ENCODE results near the gene LCK. TPM values are rescaled to one million over a fixed set of nuclear protein-coding genes. Genes with fewer than 3 reads are reported as not detected.
A peak's percentile ranks its signal among the peaks of the same experiment; 100 is the strongest.

Gene LCK
- total RNA-seq, 1 experiment from 2014 or later = 0.57 TPM

DNA sequence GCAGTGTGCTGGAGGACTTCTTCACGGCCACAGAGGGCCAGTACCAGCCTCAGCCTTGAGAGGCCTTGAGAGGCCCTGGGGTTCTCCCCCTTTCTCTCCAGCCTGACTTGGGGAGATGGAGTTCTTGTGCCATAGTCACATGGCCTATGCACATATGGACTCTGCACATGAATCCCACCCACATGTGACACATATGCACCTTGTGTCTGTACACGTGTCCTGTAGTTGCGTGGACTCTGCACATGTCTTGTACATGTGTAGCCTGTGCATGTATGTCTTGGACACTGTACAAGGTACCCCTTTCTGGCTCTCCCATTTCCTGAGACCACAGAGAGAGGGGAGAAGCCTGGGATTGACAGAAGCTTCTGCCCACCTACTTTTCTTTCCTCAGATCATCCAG lies 34.6 kb downstream of the LCK start:
- Histone ChIP-seq H3K4me1 (ENCODE audit: control insufficient read depth, insufficient read depth, low read length) (0 out of 2 replicates have a peak, but pooled peaks cover 4% of the 10 kb centered on the region), H3K9me3 (ENCODE audit: control insufficient read depth, insufficient read depth, low read depth, low read length) (no peaks in the 10 kb centered on the region), H3K4me3 (ENCODE audit: low read depth in 2 of 2, low read length in 2 of 2) (no peak overlapping the region), H3K27me3 (ENCODE audit: control insufficient read depth, insufficient read depth, low read length) (no peaks in the 10 kb centered on the region), H3K36me3 (ENCODE audit: control insufficient read depth, insufficient read depth, low read length) (no peaks in the 10 kb centered on the region), H3K27ac (ENCODE audit: low read length) (no peak overlapping the region)
- DNase-seq (ENCODE audit: low read depth, low spot score) (no peak), ATAC-seq (0 out of 2 replicates have a peak, but pooled peaks have one; percentile 16)
- ChIA-PET POLR2A (no interaction called here), CTCF (no interaction called here)
- in situ Hi-C loops (cut with HindIII; ENCODE audit: low pct_unique_long_range_greater_than_20kb, low sequenced_read_pairs) (no loop called here), intact Hi-C loops (cut with micrococcal nuclease; ENCODE audit: unreplicated experiment) (no loop called here)
- BruUV-seq (replicated peaks) = no TSS peak
- TF ChIP-seq POLR2AphosphoS5 (IDR thresholded peaks at IDR 0.05; ENCODE audit: low read depth, low read length) (no peak), SIN3A (IDR thresholded peaks at IDR 0.05; ENCODE audit: borderline replicate concordance, insufficient read depth, low read depth, low read length) (no peak)

GRCh38 chr1:32286763-32287162 lies 35.7 kb downstream of the LCK start:
- TF ChIP-seq TCF7L2 (IDR thresholded peaks at IDR 0.05; ENCODE audit: low read depth, low read length) = no peak
- no peak for TF ChIP-seq SIN3A (IDR thresholded peaks at IDR 0.05; ENCODE audit: borderline replicate concordance, insufficient read depth, low read depth, low read length)
- no peak for TF ChIP-seq CTCF (IDR thresholded peaks at IDR 0.05)
- no peak for TF ChIP-seq POLR2AphosphoS5 (IDR thresholded peaks at IDR 0.05; ENCODE audit: low read depth, low read length)
- TF ChIP-seq, protein P1, sequence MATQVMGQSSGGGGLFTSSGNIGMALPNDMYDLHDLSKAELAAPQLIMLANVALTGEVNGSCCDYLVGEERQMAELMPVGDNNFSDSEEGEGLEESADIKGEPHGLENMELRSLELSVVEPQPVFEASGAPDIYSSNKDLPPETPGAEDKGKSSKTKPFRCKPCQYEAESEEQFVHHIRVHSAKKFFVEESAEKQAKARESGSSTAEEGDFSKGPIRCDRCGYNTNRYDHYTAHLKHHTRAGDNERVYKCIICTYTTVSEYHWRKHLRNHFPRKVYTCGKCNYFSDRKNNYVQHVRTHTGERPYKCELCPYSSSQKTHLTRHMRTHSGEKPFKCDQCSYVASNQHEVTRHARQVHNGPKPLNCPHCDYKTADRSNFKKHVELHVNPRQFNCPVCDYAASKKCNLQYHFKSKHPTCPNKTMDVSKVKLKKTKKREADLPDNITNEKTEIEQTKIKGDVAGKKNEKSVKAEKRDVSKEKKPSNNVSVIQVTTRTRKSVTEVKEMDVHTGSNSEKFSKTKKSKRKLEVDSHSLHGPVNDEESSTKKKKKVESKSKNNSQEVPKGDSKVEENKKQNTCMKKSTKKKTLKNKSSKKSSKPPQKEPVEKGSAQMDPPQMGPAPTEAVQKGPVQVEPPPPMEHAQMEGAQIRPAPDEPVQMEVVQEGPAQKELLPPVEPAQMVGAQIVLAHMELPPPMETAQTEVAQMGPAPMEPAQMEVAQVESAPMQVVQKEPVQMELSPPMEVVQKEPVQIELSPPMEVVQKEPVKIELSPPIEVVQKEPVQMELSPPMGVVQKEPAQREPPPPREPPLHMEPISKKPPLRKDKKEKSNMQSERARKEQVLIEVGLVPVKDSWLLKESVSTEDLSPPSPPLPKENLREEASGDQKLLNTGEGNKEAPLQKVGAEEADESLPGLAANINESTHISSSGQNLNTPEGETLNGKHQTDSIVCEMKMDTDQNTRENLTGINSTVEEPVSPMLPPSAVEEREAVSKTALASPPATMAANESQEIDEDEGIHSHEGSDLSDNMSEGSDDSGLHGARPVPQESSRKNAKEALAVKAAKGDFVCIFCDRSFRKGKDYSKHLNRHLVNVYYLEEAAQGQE (IDR thresholded peaks at IDR 0.05; ENCODE audit: insufficient read depth in 1 of 2, low read depth in 2 of 2, low read length in 1 of 2) = no peak
- intact Hi-C loops (cut with micrococcal nuclease; ENCODE audit: unreplicated experiment) (no loop called here), in situ Hi-C loops (cut with HindIII; ENCODE audit: low pct_unique_long_range_greater_than_20kb, low sequenced_read_pairs) (no loop called here)
- Histone ChIP-seq H3K4me1 (ENCODE audit: control insufficient read depth, insufficient read depth, low read length) (peaks cover 10% of the 10 kb centered on the region; the same call in 1 of the 2 replicates), H3K4me3 (ENCODE audit: low read depth in 2 of 2, low read length in 2 of 2) (no peak overlapping the region), H3K36me3 (ENCODE audit: control insufficient read depth, insufficient read depth, low read length) (no peaks in the 10 kb centered on the region), H3K27ac (ENCODE audit: low read length) (no peak overlapping the region), H3K27me3 (ENCODE audit: control insufficient read depth, insufficient read depth, low read length) (no peaks in the 10 kb centered on the region), H3K9me3 (ENCODE audit: control insufficient read depth, insufficient read depth, low read depth, low read length) (no peaks in the 10 kb centered on the region)
- ChIA-PET CTCF (interaction anchor here (0.7 kb wide), 2 partner anchors 40 to 378 kb away, joined by 15 to 21 read pairs; partner anchors contain the start of gene FAM167B), POLR2A (no interaction called here)
- DNase-seq (ENCODE audit: low read depth, low spot score) (no peak), ATAC-seq (no peak)
- no TSS peak for BruUV-seq (replicated peaks)

DNA sequence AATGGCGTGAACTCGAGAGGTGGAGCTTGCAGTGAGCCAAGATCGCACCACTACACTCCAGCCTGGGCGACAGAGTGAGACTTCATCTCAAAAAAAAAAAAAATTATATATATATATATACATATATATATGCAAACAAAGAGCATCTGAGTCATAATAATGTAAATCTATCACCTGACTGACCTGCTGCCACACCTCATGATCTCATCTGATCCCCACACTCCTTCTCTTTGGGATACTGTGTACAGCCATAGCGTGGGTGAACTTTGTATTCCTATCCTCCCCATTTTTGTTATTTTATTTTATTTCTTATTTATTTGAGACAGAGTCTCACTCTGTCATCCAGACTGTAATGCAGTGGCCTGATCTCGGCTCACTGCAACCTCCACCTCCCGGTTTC lies 38.2 kb downstream of the LCK start:
- in situ Hi-C loops (cut with HindIII; ENCODE audit: low pct_unique_long_range_greater_than_20kb, low sequenced_read_pairs) (no loop called here), intact Hi-C loops (cut with micrococcal nuclease; ENCODE audit: unreplicated experiment) (no loop called here)
- no TSS peak for BruUV-seq (replicated peaks)
- Histone ChIP-seq H3K4me1 (ENCODE audit: control insufficient read depth, insufficient read depth, low read length) (peaks cover 10% of the 10 kb centered on the region; the same call in 1 of the 2 replicates), H3K9me3 (ENCODE audit: control insufficient read depth, insufficient read depth, low read depth, low read length) (no peaks in the 10 kb centered on the region), H3K27ac (ENCODE audit: low read length) (no peak overlapping the region), H3K4me3 (ENCODE audit: low read depth in 2 of 2, low read length in 2 of 2) (no peak overlapping the region), H3K36me3 (ENCODE audit: control insufficient read depth, insufficient read depth, low read length) (peaks cover 3% of the 10 kb centered on the region; the same call in 1 of the 2 replicates), H3K27me3 (ENCODE audit: control insufficient read depth, insufficient read depth, low read length) (no peaks in the 10 kb centered on the region)
- DNase-seq (ENCODE audit: low read depth, low spot score) (peak; percentile 4), ATAC-seq (no peak)
- POLR2A ChIA-PET = interaction anchor here (0.7 kb wide), 1 partner anchor 30 kb away, joined by 4 read pairs; no protein-coding TSS in a partner anchor
- CTCF ChIA-PET = no interaction called here
- TF ChIP-seq TCF7L2 (IDR thresholded peaks at IDR 0.05; ENCODE audit: low read depth, low read length) (no peak), POLR2AphosphoS5 (IDR thresholded peaks at IDR 0.05; ENCODE audit: low read depth, low read length) (no peak), CTCF (IDR thresholded peaks at IDR 0.05) (no peak), SIN3A (IDR thresholded peaks at IDR 0.05; ENCODE audit: borderline replicate concordance, insufficient read depth, low read depth, low read length) (no peak)
- TF ChIP-seq, protein P1 (IDR thresholded peaks at IDR 0.05; ENCODE audit: insufficient read depth in 1 of 2, low read depth in 2 of 2, low read length in 1 of 2) = no peak

Measured in Panc1 (cell line).